Stimulated activated CD4-positive, alpha-beta T cell treated with anti-CD3 and anti-CD28 coated beads, Interleukin-15, amount 100 ng/mL, for 1 hour (primary cell): ENCODE measurements around the gene TM4SF5.

Source experiments
- DNase-seq, 2 donors: peaks; one replicate each; pipeline ENCODE4 v3.0.0-alpha.2; 2020; ENCODE audit warnings: low read depth in 1 of 2, low spot score in 1 of 2

The TM4SF5 gene

GRCh38 chr17:4747847-4748246 is 23.8 kb upstream of the TM4SF5 start:
- no peak for DNase-seq

GRCh38 chr17:4748686-4749085 is 23.0 kb upstream of the TM4SF5 start:
- DNase-seq: no peak

- DNase-seq: no peak
These were observed 21.1 kb upstream of the TM4SF5 start for GRCh38 chr17:4750606-4751005.

GRCh38 chr17:4751932-4752331 is 19.8 kb upstream of the TM4SF5 start:
- DNase-seq: no peak

- no peak for DNase-seq
These were observed 18.3 kb upstream of the TM4SF5 start for GRCh38 chr17:4753392-4753791.

- DNase-seq: no peak
These were observed 11.9 kb upstream of the TM4SF5 start for GRCh38 chr17:4759776-4760236.

- no peak for DNase-seq
These were observed 7.1 kb upstream of the TM4SF5 start for GRCh38 chr17:4764595-4764994.

GRCh38 chr17:4766201-4766600 is 5.5 kb upstream of the TM4SF5 start:
- DNase-seq: no peak

- DNase-seq: no peak
These were observed 5.0 kb upstream of the TM4SF5 start for GRCh38 chr17:4766723-4767122.

- DNase-seq: no peak
These were observed 3.4 kb upstream of the TM4SF5 start for GRCh38 chr17:4768298-4768697.

GRCh38 chr17:4769628-4770027 is 2.1 kb upstream of the TM4SF5 start:
- no peak for DNase-seq

GRCh38 chr17:4772235-4772613 is 538 bp downstream of the TM4SF5 start:
- DNase-seq: no peak

- DNase-seq: no peak
These were observed 6.5 kb downstream of the TM4SF5 start for GRCh38 chr17:4777969-4778760.

- no peak for DNase-seq
These were observed 8.8 kb downstream of the TM4SF5 start for GRCh38 chr17:4780325-4780955.

GRCh38 chr17:4782652-4783051 is 11.0 kb downstream of the TM4SF5 start:
- no peak for DNase-seq

GRCh38 chr17:4785311-4786105 is 13.8 kb downstream of the TM4SF5 start:
- no peak for DNase-seq

GRCh38 chr17:4786106-4786511 is 14.4 kb downstream of the TM4SF5 start, which contains the start of gene VMO1:
Gene VMO1 (minus strand): TSS chr17:4786364. CDS start chr17:4786352, 12 bp downstream.
- no peak for DNase-seq

- DNase-seq: no peak
These were observed 14.8 kb downstream of the TM4SF5 start for GRCh38 chr17:4786516-4786915.

- DNase-seq: no peak
These were observed 16.6 kb downstream of the TM4SF5 start for GRCh38 chr17:4788159-4788806.

- DNase-seq: no peak
These were observed 17.4 kb downstream of the TM4SF5 start, which contains the start of gene GLTPD2 for GRCh38 chr17:4788807-4789700. Gene GLTPD2 (plus strand): TSS chr17:4788964. CDS start chr17:4789012, 48 bp downstream.
